RWPE1 (cell line): Measurements from ENCODE around the gene CD74.
"Not testable (repeated sequence)": the region's sequence is repeated elsewhere in the genome, so short reads cannot be mapped to it uniquely, and the experiment has no call there.

Experiments
- CTCF ChIA-PET: fragments of 350-600 bp; sonication (Branson Sonifier 250); formaldehyde crosslinking; extraction: SDS; loops from one replicate; lab custom pipeline; 2021; lab: Yijun Ruan, JAX
- POLR2A ChIA-PET: fragments of 400-600 bp; formaldehyde crosslinking; extraction: SDS; loops from one replicate; lab custom pipeline; 2020; ENCODE audit warnings: antibody characterized with exemption; ENCODE audit not compliant: low non-redundant PET; lab: Yijun Ruan, JAX
- DNase-seq: peaks from one replicate; pipeline ENCODE4 v3.0.0; 2012; ENCODE audit warnings: low spot score
- H3K27ac ChIP-seq: fragments of 450-650 bp; 2 replicates; pipeline ENCODE4 v1.5.1; 2017
- CTCF ChIP-seq: fragments of 450-650 bp; conservative IDR thresholded peaks from 2 replicates; pipeline ENCODE4 v1.5.1; 2017; ENCODE audit warnings: low read depth, mild to moderate bottlenecking

CD74 gene

GRCh38 chr5:150428106-150428876 lies 15.6 kb upstream of the CD74 start:
- ChIA-PET POLR2A (interaction anchor here (0.7 kb wide), 1 partner anchor 435 kb away, joined by 5 read pairs; no protein-coding TSS in a partner anchor), CTCF (interaction anchor here (0.5 to 0.6 kb wide), 2 partner anchors 27 to 334 kb away, joined by 3 to 4 read pairs; no protein-coding TSS in a partner anchor)
- TF ChIP-seq CTCF: no peak
- H3K27ac ChIP-seq: no peak overlapping the region
- DNase-seq: no peak

GRCh38 chr5:150426165-150426564 lies 13.5 kb upstream of the CD74 start:
- POLR2A ChIA-PET, H3K27ac ChIP-seq, DNase-seq: not testable (repeated sequence)
- CTCF ChIA-PET: interaction anchor here (0.6 to 0.9 kb wide), 2 partner anchors 14 to 170 kb away, joined by 4 to 6 read pairs; no protein-coding TSS in a partner anchor

- ChIA-PET POLR2A (no interaction called here), CTCF (interaction anchor here (0.7 kb wide), 1 partner anchor 12 kb away, joined by 5 read pairs; no protein-coding TSS in a partner anchor)
- H3K27ac ChIP-seq: no peak overlapping the region
- TF ChIP-seq CTCF: no peak
- DNase-seq: no peak
Observed at GRCh38 chr5:150422758-150423157, 10.0 kb upstream of the CD74 start.

- DNase-seq: no peak
- ChIA-PET CTCF (interaction anchor here (0.7 kb wide), 1 partner anchor 12 kb away, joined by 5 read pairs; no protein-coding TSS in a partner anchor), POLR2A (no interaction called here)
- no peak for TF ChIP-seq CTCF
- no peak overlapping the region for H3K27ac ChIP-seq
Observed at GRCh38 chr5:150422075-150422474, 9.4 kb upstream of the CD74 start.

- CTCF ChIA-PET: no interaction called here
Observed at GRCh38 chr5:150419630-150420270, 7.0 kb upstream of the CD74 start.

GRCh38 chr5:150413902-150414790 lies 1.4 kb upstream of the CD74 start:
- ChIA-PET POLR2A (interaction anchor here (0.5 kb wide), 1 partner anchor 125 kb away, joined by 3 read pairs; no protein-coding TSS in a partner anchor), CTCF (interaction anchor here (0.6 kb wide), 1 partner anchor 15 kb away, joined by 3 read pairs; no protein-coding TSS in a partner anchor)
- H3K27ac ChIP-seq, DNase-seq: not testable (repeated sequence)

More at GRCh38 chr5:150419630-150420270, 7.0 kb upstream of the CD74 start:
- POLR2A ChIA-PET: no interaction called here
- DNase-seq: no peak
- no peak for TF ChIP-seq CTCF
- no peak overlapping the region for H3K27ac ChIP-seq
